Measurements from ENCODE around the gene PIP4K2C. TPM values are rescaled to one million over a fixed set of nuclear protein-coding genes. Genes with fewer than 3 reads are reported as not detected.

The PIP4K2C gene
- total RNA-seq, 1 donor from 2014 or later = 14.3 TPM

GRCh38 chr12:57620245-57620935 lies 29.4 kb downstream of the PIP4K2C start:
- peak; percentile 24 for DNase-seq (ENCODE audit: low spot score)

GRCh38 chr12:57620936-57621496 lies 30.0 kb downstream of the PIP4K2C start:
- DNase-seq (ENCODE audit: low spot score) = peak; percentile 89

- DNase-seq (ENCODE audit: low spot score) = peak; percentile 90
Observed at GRCh38 chr12:57621497-57622292, 30.7 kb downstream of the PIP4K2C start.

- DNase-seq (ENCODE audit: low spot score) = peak; percentile 65
Observed at GRCh38 chr12:57622293-57623245, 31.6 kb downstream of the PIP4K2C start.

GRCh38 chr12:57623385-57623784 lies 32.4 kb downstream of the PIP4K2C start:
- no peak for DNase-seq (ENCODE audit: low spot score)

GRCh38 chr12:57623811-57624390 lies 32.9 kb downstream of the PIP4K2C start:
- DNase-seq (ENCODE audit: low spot score) = peak; percentile 59

- DNase-seq (ENCODE audit: low spot score) = peak; percentile 76
Observed at GRCh38 chr12:57624441-57625220, 33.6 kb downstream of the PIP4K2C start.

GRCh38 chr12:57625261-57626032 lies 34.5 kb downstream of the PIP4K2C start:
- DNase-seq (ENCODE audit: low spot score) = peak; percentile 79

- DNase-seq (ENCODE audit: low spot score) = peak; percentile 73
Observed at GRCh38 chr12:57626111-57626920, 35.3 kb downstream of the PIP4K2C start.

GRCh38 chr12:57626921-57627445 lies 36.0 kb downstream of the PIP4K2C start:
- peak; percentile 33 for DNase-seq (ENCODE audit: low spot score)

- peak; percentile 89 for DNase-seq (ENCODE audit: low spot score)
Observed at GRCh38 chr12:57627501-57628279, 36.7 kb downstream of the PIP4K2C start.

GRCh38 chr12:57628280-57629191 lies 37.5 kb downstream of the PIP4K2C start:
- DNase-seq (ENCODE audit: low spot score) = peak; percentile 39

- DNase-seq (ENCODE audit: low spot score) = peak; percentile 78
Observed at GRCh38 chr12:57629897-57630471, 39.0 kb downstream of the PIP4K2C start.

- DNase-seq (ENCODE audit: low spot score) = peak; percentile 64
Observed at GRCh38 chr12:57630891-57631433, 40.0 kb downstream of the PIP4K2C start.

GRCh38 chr12:57631566-57632072 lies 40.6 kb downstream of the PIP4K2C start:
- DNase-seq (ENCODE audit: low spot score) = peak; percentile 86

Data from mesenteric fat pad (tissue), 1 donor.